K562 (cell line): ENCODE data around the gene SOCS7. TPM values are rescaled to one million over a fixed set of nuclear protein-coding genes. Genes with fewer than 3 reads are reported as not detected.

Experiments
- ATAC-seq: fragments of 200-7000 bp; cut with Tn5 transposase; 3 replicates; pipeline ENCODE4 v1.9.1; 2020; ENCODE audit warnings: moderate library complexity
- BruUV-seq: library from RNA; stranded (reverse); fragments of 400-500 nt; replicated peaks from 2 replicates; lab custom pipeline; 2021; lab: Mats Ljungman, UMichigan
- CTCF ChIA-PET: fragments of 300-600 bp; formaldehyde crosslinking; extraction: SDS; loops from one replicate; lab custom pipeline; 2021; ENCODE audit warnings: low intra/inter-chr PET ratio; lab: Yijun Ruan, JAX
- POLR2A ChIA-PET: fragments of 300-600, 350-650 bp; sonication (Branson Sonifier 250); formaldehyde crosslinking; extraction: SDS; loops from one replicate; lab custom pipeline; 2021; ENCODE audit warnings: antibody characterized with exemption, inconsistent platforms; lab: Yijun Ruan, JAX
- DNase-seq, 4 experiments: peaks; one replicate each; pipeline versions ENCODE4 v3.0.0 to v3.0.0-alpha.2; 2011 to 2018; ENCODE audit warnings: low spot score in 3 of 4, mixed read lengths in 3 of 4; ENCODE audit errors: extremely low read depth in 1 of 4
- FAIRE-seq: peaks from 2 replicates; lab custom pipeline; 2011; peaks lifted over from hg19 to GRCh38; lab: Jason Lieb, UNC
- H2AFZ ChIP-seq: 2 replicates; pipeline ENCODE4 v1.6.0; 2011; ENCODE audit warnings: low read depth, low read length, control low read depth, inconsistent platforms
- H3K27ac ChIP-seq: fragments of 200-600 bp; 3 replicates; pipeline ENCODE4 v1.8.0; 2011; ENCODE audit warnings: low read depth, mild to moderate bottlenecking, control low read depth, inconsistent platforms, low read length, moderate library complexity, mixed read lengths; ENCODE audit errors: extremely low read depth
- H3K27me3 ChIP-seq, 2 experiments: fragments of 300-600 bp in 1 of 2; 2 replicates in 1 of 2; 3 replicates in 1 of 2; pipeline versions ENCODE4 v1.6.0 to v1.8.0; 2011; ENCODE audit warnings: inconsistent platforms in 2 of 2, low read length in 2 of 2, mild to moderate bottlenecking in 1 of 2, mixed read lengths in 1 of 2, moderate library complexity in 1 of 2; ENCODE audit not compliant: control insufficient read depth in 2 of 2, insufficient read depth in 2 of 2
- H3K36me3 ChIP-seq: fragments of 300-600 bp; 3 replicates; pipeline ENCODE4 v1.8.0; 2011; ENCODE audit warnings: mild to moderate bottlenecking, low read length, inconsistent platforms; ENCODE audit not compliant: control insufficient read depth, insufficient read depth
- H3K4me1 ChIP-seq, 2 experiments: fragments of 200-600 bp in 1 of 2; replicated peaks in 1 of 2; 2 replicates in 1 of 2; 3 replicates in 1 of 2; pipeline versions ENCODE4 v1.5.1 to v1.8.0; 2011; ENCODE audit warnings: inconsistent platforms in 2 of 2, low read length in 2 of 2, mild to moderate bottlenecking in 1 of 2, mixed read lengths in 1 of 2, moderate library complexity in 1 of 2; ENCODE audit not compliant: control insufficient read depth in 2 of 2, insufficient read depth in 2 of 2
- H3K4me2 ChIP-seq: 2 replicates; pipeline ENCODE4 v1.6.1; 2011; ENCODE audit warnings: low read length, control low read depth, inconsistent platforms, mixed read lengths; ENCODE audit not compliant: insufficient read depth
- H3K4me3 ChIP-seq: fragments of 200-600 bp; sonication (generic), shearing (Covaris generic); 2 replicates; pipeline ENCODE4 v1.5.1; 2016; ENCODE audit warnings: control low read depth, inconsistent platforms
- H3K79me2 ChIP-seq: fragments of 200-600 bp; 3 replicates; pipeline ENCODE4 v1.8.0; 2011; ENCODE audit warnings: low read length, inconsistent platforms; ENCODE audit not compliant: control insufficient read depth, insufficient read depth
- H3K9ac ChIP-seq, 2 experiments: 2 replicates each; pipeline versions ENCODE4 v1.6.0 to v1.6.1; 2011; ENCODE audit warnings: low read depth in 2 of 2, low read length in 2 of 2, control low read depth in 1 of 2, inconsistent platforms in 1 of 2, mild to moderate bottlenecking in 1 of 2, mixed read lengths in 1 of 2; ENCODE audit not compliant: insufficient read depth in 1 of 2
- H3K9me1 ChIP-seq: one replicate; pipeline ENCODE4 v1.6.0; 2011; ENCODE audit warnings: inconsistent platforms, mild to moderate bottlenecking, low read length, moderate library complexity; ENCODE audit not compliant: control insufficient read depth, insufficient read depth
- H3K9me3 ChIP-seq: replicated peaks from 2 replicates; pipeline ENCODE4 v1.5.1; 2011; ENCODE audit warnings: low read depth, low read length, inconsistent platforms; ENCODE audit not compliant: control insufficient read depth, insufficient read depth
- H4K20me1 ChIP-seq: replicated peaks from 2 replicates; pipeline ENCODE4 v1.6.1; 2011; ENCODE audit warnings: low read length, inconsistent platforms, mixed read lengths; ENCODE audit not compliant: control insufficient read depth, insufficient read depth
- ADNP ChIP-seq: fragments of 200-800 bp; sonication (Bioruptor generic); IDR thresholded peaks from 2 replicates; pipeline ENCODE4 v1.6.1; 2016; ENCODE audit warnings: missing genetic modification characterization, missing compliant biosample characterization
- CHD1 ChIP-seq: fragments of 200-600 bp; sonication (generic); IDR thresholded peaks from one replicate; pipeline ENCODE4 v1.6.1; 2012; ENCODE audit warnings: mild to moderate bottlenecking, moderate library complexity, low read length, inconsistent platforms
- CSDE1 ChIP-seq, 2 experiments: fragments of 450-650 bp; IDR thresholded peaks; 2 replicates each; pipeline ENCODE4 v1.6.1; 2016; ENCODE audit warnings: mild to moderate bottlenecking in 1 of 2
- ELF1 ChIP-seq: fragments of 200-800 bp; sonication (Bioruptor generic); IDR thresholded peaks from 2 replicates; pipeline ENCODE4 v1.6.1; 2016; ENCODE audit warnings: missing genetic modification characterization, missing compliant biosample characterization
- HNRNPK ChIP-seq: fragments of 200-400 bp; formaldehyde crosslinking; IDR thresholded peaks from one replicate; pipeline ENCODE4 v1.6.1; 2018; ENCODE audit warnings: mild to moderate bottlenecking, low read depth, low read length; ENCODE audit not compliant: poor library complexity, severe bottlenecking
- HNRNPLL ChIP-seq: fragments of 200-400 bp; formaldehyde crosslinking; IDR thresholded peaks from 2 replicates; pipeline ENCODE4 v1.6.1; 2017; ENCODE audit warnings: low read length, low read depth, mild to moderate bottlenecking; ENCODE audit not compliant: poor library complexity, severe bottlenecking
- MCM7 ChIP-seq, 2 experiments: fragments of 450-650 bp; IDR thresholded peaks; 2 replicates each; pipeline ENCODE4 v1.6.1; 2016 to 2018
- MYBL2 ChIP-seq, 2 experiments: fragments of 450-650 bp in 1 of 2; sonication (generic) in 1 of 2; formaldehyde crosslinking in 1 of 2; IDR thresholded peaks; 2 replicates each; pipeline versions ENCODE4 v1.6.1 to v1.8.1; 2017 to 2022; ENCODE audit warnings: borderline replicate concordance in 1 of 2, inconsistent platforms in 1 of 2, low read depth in 1 of 2, mild to moderate bottlenecking in 1 of 2, missing genetic modification reagents in 1 of 2, moderate library complexity in 1 of 2
- NONO ChIP-seq, 2 experiments: fragments of 200-400 bp in 1 of 2; fragments of 450-650 bp in 1 of 2; formaldehyde crosslinking in 1 of 2; IDR thresholded peaks; 2 replicates each; pipeline ENCODE4 v1.6.1; 2017; ENCODE audit warnings: low read depth in 2 of 2, mild to moderate bottlenecking in 2 of 2, moderate library complexity in 2 of 2, low read length in 1 of 2
- TARDBP ChIP-seq: fragments of 450-650 bp; IDR thresholded peaks from 2 replicates; pipeline ENCODE4 v1.6.1; 2016
- TGIF2 ChIP-seq: sonication (generic); formaldehyde crosslinking; IDR thresholded peaks from 2 replicates; pipeline ENCODE4 v1.8.1; 2022; ENCODE audit warnings: mild to moderate bottlenecking, missing genetic modification reagents, moderate library complexity
- WHSC1 ChIP-seq: IDR thresholded peaks from one replicate; pipeline ENCODE4 v1.6.1; 2012; ENCODE audit warnings: low read length, control low read depth, inconsistent platforms
- ZKSCAN1 ChIP-seq: fragments of 150-350 bp; IDR thresholded peaks from 2 replicates; pipeline ENCODE4 v1.6.1; 2016; ENCODE audit warnings: low read depth, low read length
- ZNF3 ChIP-seq: fragments of 250-450 bp; sonication (Bioruptor Pico); IDR thresholded peaks from 2 replicates; pipeline ENCODE4 v1.5.0; 2021; ENCODE audit warnings: mild to moderate bottlenecking, moderate library complexity
- WGBS: fragments of 100-300 bp; shearing (Covaris generic); methylation state at CpG from one replicate; pipeline ENCODE4 v1.1.6; 2016; ENCODE audit warnings: low coverage, mixed read lengths; ENCODE audit not compliant: insufficient coverage; ENCODE audit errors: missing lambda C conversion rate; 5-methylcytosine and 5-hydroxymethylcytosine counted together
- in situ Hi-C: fragments of 300-500 bp; cut with MboI; formaldehyde crosslinking; loops from 4 replicates; pipeline ENCODE4 v1.15.0; 2018; ENCODE audit warnings: inconsistent platforms, mixed read lengths
- intact Hi-C: fragments of 100-400 bp; cut with micrococcal nuclease; formaldehyde crosslinking; loops from 2 replicates; pipeline ENCODE4 v1.14.2; 2022
- polyA plus RNA-seq, 8 experiments: library from polyadenylated mRNA; depleted of rRNA in 4 of 8; stranded (reverse) in 5 of 8; unstranded in 3 of 8; fragments of >200 nt; fragmentation: Nextera tagmentation in 2 of 8; fragmentation: Illumina TruSeq in 1 of 8; extraction: Ambion mirVana in 2 of 8; extraction: Trizol in 1 of 8; gene quantifications; 2 replicates each; pipeline versions ENCODE4 v1.2.1 to v1.2.3, GENCODE V29; 2011 to 2014; ENCODE audit warnings: inconsistent platforms in 1 of 8, missing spikeins in 1 of 8
- total RNA-seq, 7 experiments: library from RNA; depleted of rRNA in 6 of 7; stranded (reverse); fragments of >200 nt in 6 of 7; fragmentation: Illumina TruSeq in 2 of 7; extraction: Trizol in 2 of 7; gene quantifications; 2 replicates each; pipeline versions ENCODE4 v1.2.1 to v1.2.3, GENCODE V29; 2011 to 2021; ENCODE audit warnings: low replicate concordance in 1 of 7
- TF ChIP-seq, protein P1 (sequence below): sonication (generic); formaldehyde crosslinking; IDR thresholded peaks from 2 replicates; pipeline ENCODE4 v1.8.0; 2022; ENCODE audit warnings: mild to moderate bottlenecking, missing genetic modification reagents, borderline replicate concordance

Gene SOCS7
- total and polyA plus RNA-seq, 9 of the 15 experiments (the other 6 are each of a cell fraction or from before 2014, with no cell fraction given) = 0.94 to 14.5 (median 8.2) TPM

- Histone ChIP-seq H4K20me1 (no peaks in the 10 kb centered on the region), H3K27me3 (no peaks in the 10 kb centered on the region), H3K36me3 (peaks cover 35% of the 10 kb centered on the region; the same call in 2 of the 3 replicates), H3K4me1 (no peaks in the 10 kb centered on the region), H2AFZ (no peak overlapping the region), H3K79me2 (no peaks in the 10 kb centered on the region), H3K9me3 (no peaks in the 10 kb centered on the region), H3K4me3 (no peak overlapping the region), H3K9ac (no peak overlapping the region), H3K9me1 (no peaks in the 10 kb centered on the region), H3K27ac (no peak overlapping the region), H3K4me2 (no peak overlapping the region)
- DNase-seq (no peak), ATAC-seq (no peak), FAIRE-seq (no peak)
- no peak for TF ChIP-seq ADNP (tag)
- no peak for TF ChIP-seq CSDE1 (IDR thresholded peaks at IDR 0.05)
- no peak for TF ChIP-seq MCM7 (IDR thresholded peaks at IDR 0.05)
- no peak for TF ChIP-seq HNRNPK
- no peak for TF ChIP-seq ELF1 (tag)
- no peak for TF ChIP-seq ZNF3 (CRISPR knock-in tag)
- no peak for TF ChIP-seq NONO (IDR thresholded peaks at IDR 0.05; ENCODE audit: low read depth in 2 of 2, low read length in 1 of 2)
- no peak for TF ChIP-seq HNRNPLL
- no peak for TF ChIP-seq TARDBP
- TF ChIP-seq CHD1 = no peak
- TF ChIP-seq ZKSCAN1 = no peak
- TF ChIP-seq WHSC1 = no peak
- no peak for TF ChIP-seq MYBL2 (IDR thresholded peaks at IDR 0.05; ENCODE audit: low read depth)
- TF ChIP-seq MYBL2 (CRISPR knock-in tag; IDR thresholded peaks at IDR 0.05; ENCODE audit: borderline replicate concordance) = no peak
- no peak for TF ChIP-seq TGIF2 (CRISPR knock-in tag)
- TF ChIP-seq, protein P1, sequence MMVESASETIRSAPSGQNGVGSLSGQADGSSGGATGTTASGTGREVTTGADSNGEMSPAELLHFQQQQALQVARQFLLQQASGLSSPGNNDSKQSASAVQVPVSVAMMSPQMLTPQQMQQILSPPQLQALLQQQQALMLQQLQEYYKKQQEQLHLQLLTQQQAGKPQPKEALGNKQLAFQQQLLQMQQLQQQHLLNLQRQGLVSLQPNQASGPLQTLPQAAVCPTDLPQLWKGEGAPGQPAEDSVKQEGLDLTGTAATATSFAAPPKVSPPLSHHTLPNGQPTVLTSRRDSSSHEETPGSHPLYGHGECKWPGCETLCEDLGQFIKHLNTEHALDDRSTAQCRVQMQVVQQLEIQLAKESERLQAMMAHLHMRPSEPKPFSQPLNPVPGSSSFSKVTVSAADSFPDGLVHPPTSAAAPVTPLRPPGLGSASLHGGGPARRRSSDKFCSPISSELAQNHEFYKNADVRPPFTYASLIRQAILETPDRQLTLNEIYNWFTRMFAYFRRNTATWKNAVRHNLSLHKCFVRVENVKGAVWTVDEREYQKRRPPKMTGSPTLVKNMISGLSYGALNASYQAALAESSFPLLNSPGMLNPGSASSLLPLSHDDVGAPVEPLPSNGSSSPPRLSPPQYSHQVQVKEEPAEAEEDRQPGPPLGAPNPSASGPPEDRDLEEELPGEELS (CRISPR knock-in tag) = no peak
- no TSS peak for BruUV-seq
- POLR2A ChIA-PET = interaction anchor here (1.1 to 1.5 kb wide), 3 partner anchors 16 to 35 kb away, joined by 3 read pairs; no protein-coding TSS in a partner anchor
- intact Hi-C loops (no loop called here), in situ Hi-C loops (no loop called here)
- CTCF ChIA-PET = no interaction called here
- WGBS = 92% methylated on average over 1 of the region's 1 CpG
Observed at GRCh38 chr17:38379448-38379847, 27.8 kb downstream of the SOCS7 start.
